Activated CD8-positive, alpha-beta T cell treated with anti-CD3 and anti-CD28 coated beads for 36 hours (primary cell): ENCODE results near the gene WHRN. TPM values are rescaled to one million over a fixed set of nuclear protein-coding genes. Genes with fewer than 3 reads are reported as not detected.

Experiments used
- ATAC-seq: fragments of 200-7000 bp; cut with Tn5 transposase; one replicate; pipeline ENCODE4 v1.10.0; 2021; ENCODE audit warnings: mild to moderate bottlenecking, moderate library complexity
- CTCF ChIA-PET: fragments of 350-600 bp; sonication (Branson Sonifier 250); formaldehyde crosslinking; loops from one replicate; lab custom pipeline; 2021; ENCODE audit warnings: antibody characterized with exemption; lab: Charles Lee
- POLR2A ChIA-PET: fragments of 350-600 bp; sonication (Branson Sonifier 250); formaldehyde crosslinking; loops from one replicate; lab custom pipeline; 2021; ENCODE audit warnings: antibody characterized with exemption; lab: Charles Lee
- DNase-seq: peaks from one replicate; pipeline ENCODE4 v3.0.0-alpha.2; 2020
- H3K27ac Mint-ChIP-seq: one replicate; pipeline ENCODE4 v1.8.0; 2021; ENCODE audit warnings: mild to moderate bottlenecking, mixed read lengths
- H3K27me3 Mint-ChIP-seq: one replicate; pipeline ENCODE4 v1.8.0; 2021; ENCODE audit warnings: mixed read lengths
- H3K36me3 Mint-ChIP-seq: one replicate; pipeline ENCODE4 v1.8.0; 2021; ENCODE audit warnings: low read depth, mixed read lengths
- H3K4me1 Mint-ChIP-seq: one replicate; pipeline ENCODE4 v1.8.0; 2021; ENCODE audit warnings: low read depth, mixed read lengths
- H3K4me3 Mint-ChIP-seq: one replicate; pipeline ENCODE4 v1.8.0; 2021; ENCODE audit warnings: mild to moderate bottlenecking, moderate library complexity, mixed read lengths
- H3K9me3 Mint-ChIP-seq: one replicate; pipeline ENCODE4 v1.8.0; 2021; ENCODE audit warnings: mixed read lengths
- CTCF ChIP-seq: fragments of 200-600 bp; IDR thresholded peaks from one replicate; pipeline ENCODE4 v1.8.0; 2022; ENCODE audit warnings: antibody characterized with exemption, mild to moderate bottlenecking
- intact Hi-C: fragments of 100-400 bp; cut with micrococcal nuclease; formaldehyde crosslinking; loops from one replicate; pipeline ENCODE4 v1.10.0; 2022
- total RNA-seq, 2 experiments: library from RNA; stranded (reverse); gene quantifications; one replicate each; pipeline ENCODE4 v1.2.3, GENCODE V29; 2021

The WHRN gene
- total RNA-seq, 2 experiments from 2014 or later, result 12.6 to 14.9 TPM

DNA sequence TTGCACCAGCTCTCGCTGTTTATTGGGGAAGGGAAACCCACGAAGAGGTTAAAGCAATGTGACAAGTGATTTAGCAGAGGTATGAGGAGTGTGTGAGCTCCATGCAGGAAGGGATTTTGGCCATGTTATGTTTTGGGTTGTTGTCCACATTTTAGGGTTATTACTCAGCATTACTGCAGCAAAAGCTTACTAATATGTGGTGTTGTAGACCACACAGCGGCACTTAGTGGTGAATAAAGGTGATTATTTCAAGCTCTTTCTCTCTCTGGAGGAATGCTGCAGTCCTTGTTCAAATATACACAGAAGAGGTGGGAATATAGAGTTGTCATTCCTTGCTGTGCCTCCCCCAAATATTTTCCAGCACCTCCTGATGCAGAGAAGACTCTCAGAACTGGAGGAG lies 87.8 kb downstream of the WHRN start:
- no peaks in the 10 kb centered on the region for H3K27me3 Mint-ChIP-seq
- no peak for TF ChIP-seq CTCF
- H3K4me1 Mint-ChIP-seq, result peaks cover 4% of the 10 kb centered on the region
- no peaks in the 10 kb centered on the region for H3K9me3 Mint-ChIP-seq
- H3K36me3 Mint-ChIP-seq, result no peaks in the 10 kb centered on the region
- intact Hi-C loops, result no loop called here
- no peak for ATAC-seq
- no peak overlapping the region for H3K4me3 Mint-ChIP-seq
- DNase-seq, result no peak
- ChIA-PET POLR2A (no interaction called here), CTCF (interaction anchor here (1.0 to 6.5 kb wide), 2 partner anchors 11 to 196 kb away, joined by 3 to 34 read pairs; no protein-coding TSS in a partner anchor)
- no peak overlapping the region for H3K27ac Mint-ChIP-seq

DNA sequence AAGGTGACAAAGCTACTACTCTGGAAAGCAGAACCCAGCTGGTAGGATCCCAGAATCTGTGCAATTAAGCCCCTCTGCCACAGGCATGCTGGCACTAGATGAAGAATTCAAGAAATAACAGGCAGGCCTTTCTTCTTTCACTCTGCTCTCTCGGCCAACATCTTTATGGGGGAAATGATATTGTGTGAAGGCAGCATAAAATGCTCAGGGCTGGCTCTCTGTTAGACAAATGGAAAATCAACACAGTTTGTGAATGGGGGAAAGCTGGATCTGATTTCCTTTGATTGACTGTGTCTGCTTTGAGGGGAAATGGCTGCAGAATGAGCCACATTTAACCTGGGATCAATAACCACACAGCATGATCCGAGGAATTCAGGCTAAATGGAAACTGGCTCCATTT lies 88.4 kb downstream of the WHRN start:
- ChIA-PET CTCF (interaction anchor here (1.0 to 6.5 kb wide), 2 partner anchors 11 to 197 kb away, joined by 3 to 34 read pairs; no protein-coding TSS in a partner anchor), POLR2A (no interaction called here)
- intact Hi-C loops, result no loop called here
- Mint-ChIP-seq H3K27me3 (no peaks in the 10 kb centered on the region), H3K9me3 (no peaks in the 10 kb centered on the region), H3K4me1 (peaks cover 4% of the 10 kb centered on the region), H3K27ac (no peak overlapping the region), H3K4me3 (no peak overlapping the region), H3K36me3 (no peaks in the 10 kb centered on the region)
- ATAC-seq (no peak), DNase-seq (no peak)
- no peak for TF ChIP-seq CTCF

DNA sequence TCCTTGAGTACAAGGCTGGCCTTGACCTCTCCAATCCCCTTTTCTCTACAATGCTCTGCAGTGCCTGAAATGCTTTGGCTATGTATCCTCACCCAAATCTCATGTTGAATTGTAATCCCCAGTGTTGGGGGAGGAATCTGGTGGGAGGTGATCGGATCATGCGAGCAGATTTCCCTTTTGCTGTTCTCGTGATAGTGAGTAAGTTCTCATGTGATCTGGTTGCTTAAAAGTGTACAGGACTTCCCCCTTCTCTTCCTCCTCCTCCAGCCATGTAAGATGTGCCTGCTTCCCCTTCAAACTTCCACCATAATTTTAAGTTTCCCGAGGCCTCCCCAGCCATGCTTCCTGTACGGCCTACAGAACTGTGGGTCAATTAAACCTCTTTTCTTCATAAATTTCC lies 89.0 kb downstream of the WHRN start:
- CTCF ChIA-PET, result interaction anchor here (0.8 to 2.9 kb wide), 2 partner anchors 11 to 237 kb away, joined by 5 to 23 read pairs; no protein-coding TSS in a partner anchor
- intact Hi-C loops, result no loop called here
- Mint-ChIP-seq H3K27me3 (no peaks in the 10 kb centered on the region), H3K4me3 (no peak overlapping the region), H3K4me1 (peaks cover 4% of the 10 kb centered on the region), H3K9me3 (no peaks in the 10 kb centered on the region), H3K36me3 (no peaks in the 10 kb centered on the region), H3K27ac (no peak overlapping the region)
- ATAC-seq (no peak), DNase-seq (no peak)
- POLR2A ChIA-PET, result no interaction called here
- no peak for TF ChIP-seq CTCF

DNA sequence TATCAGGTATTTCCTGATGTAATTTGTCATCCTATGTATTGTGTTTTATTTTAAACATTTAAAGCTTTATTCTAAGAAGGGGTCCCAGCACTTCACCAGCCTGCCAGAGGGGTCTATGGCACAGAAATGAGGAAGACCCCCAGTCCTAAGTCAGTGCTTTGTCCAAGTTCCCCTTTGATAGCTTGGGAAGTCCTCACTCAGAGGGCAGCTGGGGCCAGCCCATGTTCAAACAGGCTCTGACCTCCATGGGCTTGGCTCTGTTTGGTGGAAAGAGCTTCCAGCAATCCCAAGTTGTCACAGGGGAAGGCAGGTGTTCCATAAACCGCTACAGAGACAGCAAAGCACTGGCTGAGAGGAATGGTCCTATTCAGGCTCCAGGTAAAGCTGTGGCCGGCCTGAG lies 90.9 kb downstream of the WHRN start:
- peaks cover 4% of the 10 kb centered on the region for H3K4me1 Mint-ChIP-seq
- CTCF ChIA-PET, result interaction anchor here (1.2 to 2.9 kb wide), 2 partner anchors 9 to 239 kb away, joined by 6 to 23 read pairs; no protein-coding TSS in a partner anchor
- H3K27ac Mint-ChIP-seq, result no peak overlapping the region
- H3K9me3 Mint-ChIP-seq, result no peaks in the 10 kb centered on the region
- no peak overlapping the region for H3K4me3 Mint-ChIP-seq
- TF ChIP-seq CTCF, result no peak
- no peaks in the 10 kb centered on the region for H3K36me3 Mint-ChIP-seq
- no peaks in the 10 kb centered on the region for H3K27me3 Mint-ChIP-seq
- intact Hi-C loops, result no loop called here
- POLR2A ChIA-PET, result no interaction called here
- DNase-seq (no peak), ATAC-seq (no peak)

DNA sequence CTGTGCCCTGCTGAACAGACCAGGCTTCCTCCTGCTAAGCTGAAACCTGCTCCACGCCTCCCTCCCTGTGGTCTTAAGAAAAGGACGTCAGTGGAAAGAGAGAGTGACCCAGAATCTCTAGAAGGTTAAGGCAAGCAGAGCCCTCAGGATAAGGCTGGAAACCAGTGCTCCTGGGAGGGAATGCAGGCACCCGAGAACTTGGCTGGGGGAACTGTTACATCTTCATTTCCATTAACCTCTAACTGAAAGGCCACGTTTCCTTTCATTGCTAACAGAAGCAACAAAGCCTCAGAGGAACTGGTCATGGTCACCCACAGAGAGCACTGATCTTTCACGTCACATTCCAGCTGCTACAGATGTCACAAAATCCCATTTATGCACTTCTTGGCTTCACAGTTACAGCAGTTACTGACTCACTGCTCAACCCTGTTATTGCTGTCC lies 91.4 kb downstream of the WHRN start:
- no peak for TF ChIP-seq CTCF
- POLR2A ChIA-PET, result no interaction called here
- Mint-ChIP-seq H3K4me3 (no peak overlapping the region), H3K36me3 (no peaks in the 10 kb centered on the region), H3K27ac (no peak overlapping the region), H3K9me3 (no peaks in the 10 kb centered on the region), H3K27me3 (no peaks in the 10 kb centered on the region), H3K4me1 (peaks cover 4% of the 10 kb centered on the region)
- intact Hi-C loops, result no loop called here
- CTCF ChIA-PET, result interaction anchor here (1.0 to 2.9 kb wide), 4 partner anchors 8 to 240 kb away, joined by 3 to 23 read pairs (median 4); no protein-coding TSS in a partner anchor
- DNase-seq, result no peak
- no peak for ATAC-seq
